CD14-positive monocyte (primary cell): ENCODE measurements around the gene MS4A4A. TPM values are rescaled to one million over a fixed set of nuclear protein-coding genes. Genes with fewer than 3 reads are reported as not detected.

Source experiments
- DNase-seq, 3 donors: peaks; one replicate each; pipeline ENCODE4 v3.0.0-alpha.2; 2011 to 2022
- H2AFZ ChIP-seq: 2 replicates; pipeline ENCODE4 v1.6.0; 2012; ENCODE audit warnings: mild to moderate bottlenecking, low read depth, low read length, inconsistent platforms; ENCODE audit not compliant: insufficient read depth, poor library complexity, severe bottlenecking
- H3K27ac ChIP-seq, 2 donors: 1 replicate in 1 of 2; 2 replicates in 1 of 2; pipeline ENCODE4 v1.5.1; 2012 to 2013; ENCODE audit warnings: low read length in 2 of 2, control low read depth in 1 of 2, inconsistent platforms in 1 of 2, low read depth in 1 of 2, mild to moderate bottlenecking in 1 of 2
- H3K27me3 ChIP-seq, 2 donors: one replicate each; pipeline versions ENCODE4 v1.6.0 to v1.6.1; 2011 to 2013; ENCODE audit warnings: low read length in 2 of 2; ENCODE audit not compliant: control insufficient read depth in 2 of 2, insufficient read depth in 2 of 2
- H3K36me3 ChIP-seq, 2 donors: replicated peaks in 1 of 2; 1 replicate in 1 of 2; 2 replicates in 1 of 2; pipeline versions ENCODE4 v1.5.1 to v1.6.1; 2012 to 2013; ENCODE audit warnings: low read length in 2 of 2, control low read depth in 1 of 2, inconsistent platforms in 1 of 2, mild to moderate bottlenecking in 1 of 2; ENCODE audit not compliant: insufficient read depth in 2 of 2, control insufficient read depth in 1 of 2
- H3K4me1 ChIP-seq, 2 donors: 1 replicate in 1 of 2; 2 replicates in 1 of 2; pipeline versions ENCODE4 v1.5.1 to v1.6.1; 2012 to 2013; ENCODE audit warnings: low read length in 2 of 2, control low read depth in 1 of 2, inconsistent platforms in 1 of 2, mild to moderate bottlenecking in 1 of 2, moderate library complexity in 1 of 2; ENCODE audit not compliant: insufficient read depth in 2 of 2, control insufficient read depth in 1 of 2
- H3K4me2 ChIP-seq: replicated peaks from 2 replicates; pipeline ENCODE3; 2012; ENCODE audit warnings: low read length, moderate library complexity, mild to moderate bottlenecking; ENCODE audit not compliant: poor library complexity, severe bottlenecking; ENCODE audit errors: extremely low read depth
- H3K4me3 ChIP-seq, 3 experiments: fragments of 200-600 bp in 1 of 3; sonication (generic) in 1 of 3; replicated peaks in 1 of 3; 1 replicate in 2 of 3; 2 replicates in 1 of 3; pipeline ENCODE4 v1.5.1; 2011 to 2013; ENCODE audit warnings: low read length in 3 of 3, mild to moderate bottlenecking in 3 of 3, control low read depth in 2 of 3, low read depth in 2 of 3, inconsistent platforms in 1 of 3, moderate library complexity in 1 of 3
- H3K79me2 ChIP-seq: 2 replicates; pipeline ENCODE4 v1.6.0; 2012; ENCODE audit warnings: mild to moderate bottlenecking, control low read depth, inconsistent platforms, low read length, moderate library complexity; ENCODE audit not compliant: insufficient read depth
- H3K9ac ChIP-seq: 2 replicates; pipeline ENCODE4 v1.6.0; 2017; ENCODE audit warnings: low read length, mild to moderate bottlenecking; ENCODE audit not compliant: insufficient read depth, poor library complexity, severe bottlenecking
- H3K9me3 ChIP-seq, 2 donors: replicated peaks in 1 of 2; 1 replicate in 1 of 2; 2 replicates in 1 of 2; pipeline versions ENCODE4 v1.5.1 to v1.6.1; 2012 to 2013; ENCODE audit warnings: low read length in 2 of 2, control low read depth in 1 of 2; ENCODE audit not compliant: control insufficient read depth in 1 of 2, insufficient read depth in 1 of 2
- H4K20me1 ChIP-seq: 2 replicates; pipeline ENCODE4 v1.6.0; 2012; ENCODE audit warnings: mild to moderate bottlenecking, low read length, control low read depth, moderate library complexity; ENCODE audit not compliant: insufficient read depth
- H3K27ac Mint-ChIP-seq, 7 donors: one replicate each; pipeline ENCODE4 v1.8.0; 2020; ENCODE audit warnings: mild to moderate bottlenecking in 7 of 7, mixed read lengths in 7 of 7, moderate library complexity in 6 of 7, inconsistent platforms in 2 of 7
- H3K27me3 Mint-ChIP-seq, 3 donors: one replicate each; pipeline ENCODE4 v1.8.0; 2021 to 2022; ENCODE audit warnings: low read depth in 3 of 3, mild to moderate bottlenecking in 3 of 3, mixed read lengths in 3 of 3, moderate library complexity in 3 of 3, inconsistent platforms in 1 of 3
- H3K36me3 Mint-ChIP-seq, 2 donors: one replicate each; pipeline ENCODE4 v1.8.0; 2020; ENCODE audit warnings: mixed read lengths in 2 of 2, inconsistent platforms in 1 of 2, mild to moderate bottlenecking in 1 of 2
- H3K4me1 Mint-ChIP-seq: one replicate; pipeline ENCODE4 v1.8.0; 2020; ENCODE audit warnings: mild to moderate bottlenecking, mixed read lengths
- H3K4me3 Mint-ChIP-seq, 2 donors: one replicate each; pipeline ENCODE4 v1.8.0; 2020; ENCODE audit warnings: mild to moderate bottlenecking in 2 of 2, mixed read lengths in 2 of 2, moderate library complexity in 1 of 2
- H3K9me3 Mint-ChIP-seq, 7 donors: one replicate each; pipeline ENCODE4 v1.8.0; 2020 to 2022; ENCODE audit warnings: mixed read lengths in 7 of 7, mild to moderate bottlenecking in 6 of 7, moderate library complexity in 6 of 7, inconsistent platforms in 2 of 7
- CTCF ChIP-seq: fragments of 200-600 bp; IDR thresholded peaks from one replicate; pipeline ENCODE4 v1.8.0; 2022; ENCODE audit warnings: antibody characterized with exemption, mild to moderate bottlenecking
- WGBS: methylation state at CpG from one replicate; pipeline ENCODE4 v1.1.5; 2013; ENCODE audit warnings: missing lambda C conversion rate; ENCODE audit not compliant: insufficient coverage; 5-methylcytosine and 5-hydroxymethylcytosine counted together
- intact Hi-C, 2 donors: fragments of 100-400 bp; cut with micrococcal nuclease; formaldehyde crosslinking; loops; one replicate each; pipeline versions ENCODE4 v1.15.0 to v1.15.1; 2023
- polyA minus RNA-seq: library from RNA; depleted of rRNA, polyadenylated mRNA; stranded (reverse); fragments of >200 nt; gene quantifications from 2 replicates; pipeline ENCODE4 v1.2.3, GENCODE V29; 2012
- polyA plus RNA-seq, 3 donors: library from polyadenylated mRNA; depleted of rRNA in 1 of 3; unstranded in 2 of 3; stranded (reverse) in 1 of 3; fragments of 300-500 nt in 2 of 3; fragments of >200 nt in 1 of 3; fragmentation: Illumina TruSeq in 2 of 3; gene quantifications; 1 replicate in 2 of 3; 2 replicates in 1 of 3; pipeline ENCODE4 v1.2.3, GENCODE V29; 2012 to 2021
- total RNA-seq, 12 experiments: library from RNA in 1 of 12; stranded (reverse) in 1 of 12; fragments of 120-200 nt in 1 of 12; gene quantifications; one replicate each; pipeline ENCODE4 v1.2.4 and lab custom pipeline; 2013 to 2026; ENCODE audit warnings: mixed read lengths in 6 of 12, inconsistent platforms in 1 of 12

MS4A4A gene
- 19.9 TPM for total RNA-seq (2013)
- 10 to 100 TPM; 19.2 to 41.8 (median 27.4) TPM for polyA plus RNA-seq
- 5.7 and 6.7 TPM in 2 replicates for polyA minus RNA-seq
- total RNA-seq (lab: John Stamatoyannopoulos, UW): 1.3 to 18.1 (median 8.4) reads per million in 11 experiments

GRCh38 chr11:60280412-60280811 lies at the start of gene MS4A4A:
Gene MS4A4A, plus strand, starts transcription at chr11:60280666. Its CDS starts 10 bp downstream, at chr11:60280676.
- peaks cover 0 to 4% (median under 1%) of the 10 kb centered on the region in 7 donors for H3K9me3 Mint-ChIP-seq
- TF ChIP-seq CTCF: no peak
- H3K79me2 ChIP-seq: peaks cover 45% of the 10 kb centered on the region
- H3K4me3 ChIP-seq: peak within 1 kb of the TSS in 2 of 3 experiments; percentile 27 to 59
- H3K9me3 ChIP-seq: no peaks in the 10 kb centered on the region
- 0% methylated on average over 1 of the region's 3 CpGs for WGBS
- H3K36me3 ChIP-seq: no peaks in the 10 kb centered on the region
- H3K27me3 ChIP-seq: no peaks in the 10 kb centered on the region
- H3K36me3 Mint-ChIP-seq: peaks cover 4 to 14% of the 10 kb centered on the region in 2 donors
- peak within 1 kb of the TSS; percentile 66 for H3K4me2 ChIP-seq
- peak within 1 kb of the TSS; percentile 89 to 97 (median 95) for H3K27ac Mint-ChIP-seq
- H3K4me3 Mint-ChIP-seq: peak within 1 kb of the TSS; percentile 67 to 86
- peak within 1 kb of the TSS; percentile 68 to 90 for H3K27ac ChIP-seq
- no peak within 1 kb of the TSS for H2AFZ ChIP-seq
- no peaks in the 10 kb centered on the region for H4K20me1 ChIP-seq
- intact Hi-C loops: no loop called here
- peaks cover 56% of the 10 kb centered on the region for H3K4me1 Mint-ChIP-seq
- peaks cover 37 to 54% of the 10 kb centered on the region in 2 donors for H3K4me1 ChIP-seq
- DNase-seq: peak; percentile 75 to 88 (median 87)
- no peaks in the 10 kb centered on the region for H3K27me3 Mint-ChIP-seq
- peak within 1 kb of the TSS; percentile 35 for H3K9ac ChIP-seq

GRCh38 chr11:60230681-60231080 lies 49.8 kb upstream of the MS4A4A start:
- DNase-seq: peak in 2 of 3 donors; percentile 21 to 33
- no peak overlapping the region for H2AFZ ChIP-seq
- H3K36me3 ChIP-seq: peaks cover 12 to 28% of the 10 kb centered on the region in 2 donors
- no peak for TF ChIP-seq CTCF
- Mint-ChIP-seq H3K27ac (peak overlapping the region in 5 of 7 donors; percentile 17 to 65 (median 50)), H3K27me3 (no peaks in the 10 kb centered on the region), H3K4me3 (no peak overlapping the region), H3K36me3 (peaks cover 21 to 30% of the 10 kb centered on the region in 2 donors), H3K9me3 (no peaks in the 10 kb centered on the region), H3K4me1 (peaks cover 57% of the 10 kb centered on the region)
- intact Hi-C loops: no loop called here
- H4K20me1 ChIP-seq: no peaks in the 10 kb centered on the region
- H3K27ac ChIP-seq: peak overlapping the region in 1 of 2 donors; percentile 25
- peaks cover 91% of the 10 kb centered on the region for H3K79me2 ChIP-seq
- H3K4me1 ChIP-seq: peaks cover 48 to 49% of the 10 kb centered on the region in 2 donors
- H3K27me3 ChIP-seq: no peaks in the 10 kb centered on the region
- H3K4me2 ChIP-seq: no peak overlapping the region
- no peak overlapping the region for H3K9ac ChIP-seq
- no CpG with 5 or more reads among the region's 1 CpG for WGBS
- H3K9me3 ChIP-seq: no peaks in the 10 kb centered on the region
- no peak overlapping the region for H3K4me3 ChIP-seq
